22Rv1 (cell line): ENCODE results near the gene ZNF787.

Source experiments
- ZFX ChIP-seq: fragments of 450-650 bp; IDR thresholded peaks from 2 replicates; pipeline ENCODE4 v1.6.1; 2017; ENCODE audit warnings: antibody characterized with exemption, borderline replicate concordance
- TF ChIP-seq, protein P1 (sequence below): fragments of 450-650 bp; IDR thresholded peaks from 2 replicates; pipeline ENCODE4 v1.5.1; 2017; ENCODE audit warnings: mild to moderate bottlenecking

DNA sequence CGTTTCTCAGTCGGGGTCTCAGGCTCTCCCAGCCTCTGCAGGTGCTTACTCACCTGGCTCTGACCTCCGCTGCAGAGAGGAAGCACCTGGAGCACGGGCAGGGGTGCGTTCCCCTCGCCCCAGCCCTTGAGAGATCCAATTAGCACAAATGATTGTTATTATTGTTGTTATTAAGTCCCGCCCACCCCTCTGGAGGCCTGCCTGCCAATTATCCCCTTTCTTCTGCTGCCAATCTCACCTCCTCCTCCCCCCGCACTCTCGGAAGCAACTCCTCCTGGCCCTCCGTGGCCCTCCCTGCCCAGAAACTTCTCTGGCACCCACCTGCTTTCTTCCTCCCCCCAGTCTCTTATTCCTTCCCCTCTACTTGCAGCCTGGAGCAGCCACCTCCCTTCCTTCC, 8.8 kb downstream of the ZNF787 start:
- TF ChIP-seq, protein P1, sequence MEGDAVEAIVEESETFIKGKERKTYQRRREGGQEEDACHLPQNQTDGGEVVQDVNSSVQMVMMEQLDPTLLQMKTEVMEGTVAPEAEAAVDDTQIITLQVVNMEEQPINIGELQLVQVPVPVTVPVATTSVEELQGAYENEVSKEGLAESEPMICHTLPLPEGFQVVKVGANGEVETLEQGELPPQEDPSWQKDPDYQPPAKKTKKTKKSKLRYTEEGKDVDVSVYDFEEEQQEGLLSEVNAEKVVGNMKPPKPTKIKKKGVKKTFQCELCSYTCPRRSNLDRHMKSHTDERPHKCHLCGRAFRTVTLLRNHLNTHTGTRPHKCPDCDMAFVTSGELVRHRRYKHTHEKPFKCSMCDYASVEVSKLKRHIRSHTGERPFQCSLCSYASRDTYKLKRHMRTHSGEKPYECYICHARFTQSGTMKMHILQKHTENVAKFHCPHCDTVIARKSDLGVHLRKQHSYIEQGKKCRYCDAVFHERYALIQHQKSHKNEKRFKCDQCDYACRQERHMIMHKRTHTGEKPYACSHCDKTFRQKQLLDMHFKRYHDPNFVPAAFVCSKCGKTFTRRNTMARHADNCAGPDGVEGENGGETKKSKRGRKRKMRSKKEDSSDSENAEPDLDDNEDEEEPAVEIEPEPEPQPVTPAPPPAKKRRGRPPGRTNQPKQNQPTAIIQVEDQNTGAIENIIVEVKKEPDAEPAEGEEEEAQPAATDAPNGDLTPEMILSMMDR, result no peak
- no peak for TF ChIP-seq ZFX
